GM21529 (cell line): ENCODE data around the gene MRPL18.

Experiments used
- ATAC-seq: cut with Tn5 transposase; IDR thresholded peaks from one replicate; pipeline ENCODE4 v1.9.1; 2021; ENCODE audit not compliant: unreplicated experiment

MRPL18 gene

GRCh38 chr6:159838020-159838744, 47.9 kb downstream of the MRPL18 start:
- no peak for ATAC-seq

GRCh38 chr6:159842035-159842434, 51.8 kb downstream of the MRPL18 start:
- no peak for ATAC-seq

GRCh38 chr6:159844737-159845645, 54.7 kb downstream of the MRPL18 start:
- ATAC-seq = no peak
